GM18861 (cell line): Measurements from ENCODE around the gene C2orf42.
"Not testable (repeated sequence)": the region's sequence is repeated elsewhere in the genome, so short reads cannot be mapped to it uniquely, and the experiment has no call there.

ENCODE experiments used
- ATAC-seq: cut with Tn5 transposase; IDR thresholded peaks from one replicate; pipeline ENCODE4 v1.9.1; 2021; ENCODE audit not compliant: unreplicated experiment

C2orf42 gene

DNA sequence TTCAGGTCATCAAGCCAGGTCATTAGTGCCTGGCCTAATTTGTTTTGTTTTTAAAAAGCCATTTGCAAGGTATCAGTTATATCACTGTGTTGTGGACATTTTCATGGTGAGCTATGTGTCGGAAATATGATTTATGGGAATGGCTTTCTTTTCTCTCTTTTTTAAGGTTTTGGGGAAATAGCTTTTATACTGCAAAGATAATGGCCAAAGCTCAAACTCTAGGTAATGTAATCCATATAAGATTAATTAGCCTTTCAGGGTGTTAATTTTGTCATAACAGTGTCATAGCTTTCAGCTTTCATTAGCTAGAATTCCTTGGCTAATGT, 57.7 kb downstream of the C2orf42 start:
- ATAC-seq, result no peak

GRCh38 chr2:70132244-70133126, 58.3 kb downstream of the C2orf42 start:
- ATAC-seq, result peak; percentile 61

DNA sequence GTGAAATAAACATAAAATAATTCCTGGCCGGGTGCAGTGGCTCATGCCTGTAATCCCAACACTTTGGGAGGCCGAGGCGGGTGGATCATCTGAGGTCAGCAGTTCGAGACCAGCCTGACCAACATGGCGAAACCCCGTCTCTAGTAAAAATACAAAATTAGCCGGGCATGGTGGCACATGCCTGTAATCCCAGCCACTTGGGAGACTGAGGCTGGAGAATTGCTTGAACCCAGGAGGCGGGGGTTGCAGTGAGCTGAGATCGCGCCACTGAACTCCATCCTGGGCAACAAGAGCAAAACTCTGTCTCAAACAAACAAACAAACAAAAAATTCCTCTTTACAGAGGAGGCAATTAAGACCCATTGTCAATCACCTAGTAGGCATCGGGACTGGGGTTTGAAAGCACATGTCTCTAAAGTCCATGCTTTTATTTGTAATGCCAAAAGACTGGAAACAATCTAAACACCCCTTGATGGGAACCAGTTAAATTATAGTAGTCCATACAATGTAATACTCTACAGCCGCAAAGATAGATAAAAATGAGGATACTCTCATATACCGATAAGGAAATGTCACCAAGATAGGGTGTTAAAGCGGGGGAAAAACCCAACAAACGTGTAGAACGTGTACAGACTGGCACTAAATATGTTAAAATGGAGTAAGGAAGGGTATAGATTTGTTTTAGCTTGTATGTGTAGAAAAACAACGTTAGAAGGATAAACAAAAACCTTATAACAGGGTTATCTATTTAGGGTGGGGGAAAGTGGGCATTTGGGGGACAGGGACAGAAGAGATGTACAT, 59.3 kb downstream of the C2orf42 start:
- not testable (repeated sequence) for ATAC-seq

- no peak for ATAC-seq
Measured at GRCh38 chr2:70128005-70128404, 62.8 kb downstream of the C2orf42 start.

DNA sequence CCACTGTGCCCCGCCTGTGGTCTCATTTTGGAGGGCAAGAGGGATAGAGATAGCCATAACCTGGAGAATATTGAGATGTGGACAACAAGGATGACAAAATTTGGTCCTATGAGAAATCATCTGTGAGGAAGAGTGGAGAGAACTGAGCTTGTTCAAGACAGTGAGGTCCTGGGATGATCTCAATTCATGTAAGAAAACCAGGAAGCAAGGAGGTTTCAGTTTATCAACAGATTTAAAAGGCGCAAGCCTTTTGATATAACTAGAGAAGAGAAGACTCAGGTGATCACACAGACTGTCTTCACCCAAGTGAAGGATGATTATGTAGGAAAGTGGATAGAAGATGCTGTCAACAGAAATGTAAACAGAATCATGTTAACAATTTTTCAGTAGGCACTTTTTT, 64.4 kb downstream of the C2orf42 start:
- ATAC-seq, result no peak

DNA sequence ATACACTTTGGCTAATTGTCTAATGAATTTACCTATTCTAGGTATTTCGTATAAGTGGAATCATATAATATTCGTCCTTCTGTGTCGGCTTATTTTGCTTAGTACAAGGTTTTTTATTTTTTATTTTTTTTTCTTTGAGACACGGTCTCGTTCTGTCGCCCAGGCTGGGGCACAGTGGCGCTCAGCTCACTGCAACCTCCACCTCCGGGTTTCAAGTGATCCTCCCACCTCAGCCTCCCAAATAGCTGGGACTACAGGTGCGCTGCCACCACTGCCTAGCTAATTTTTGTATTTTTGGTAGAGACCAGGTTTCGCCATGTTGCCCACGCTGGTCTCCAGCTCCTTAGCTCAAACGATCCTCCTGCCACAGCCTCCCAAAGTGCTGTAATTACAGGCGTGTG, 65.3 kb downstream of the C2orf42 start:
- ATAC-seq, result no peak

DNA sequence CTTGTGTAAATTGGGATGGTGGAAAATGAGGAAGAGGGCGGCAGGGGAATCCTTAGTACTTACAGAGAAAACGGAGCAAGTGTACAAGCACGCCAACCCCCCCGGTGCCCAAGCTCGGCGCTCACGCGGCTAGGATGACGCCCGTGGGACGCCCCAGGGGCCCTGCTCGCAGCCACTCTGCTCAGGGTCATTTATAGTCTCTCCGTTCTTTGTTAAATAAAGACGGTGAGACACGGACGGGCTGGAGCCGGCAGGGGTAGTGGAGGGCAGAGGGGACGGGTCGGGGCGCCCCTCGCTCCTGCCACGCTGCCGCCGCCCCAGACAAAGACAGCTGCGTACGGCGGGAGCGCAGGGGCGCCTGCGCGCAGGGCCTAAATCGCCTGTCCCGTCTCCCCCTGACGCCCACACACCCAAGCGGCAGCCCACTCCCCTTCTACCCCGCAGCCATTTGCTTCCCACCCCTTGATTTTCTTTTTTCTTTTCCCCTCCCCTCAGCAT, 65.8 kb downstream of the C2orf42 start:
- ATAC-seq, result no peak

GRCh38 chr2:70123829-70124116, 67.0 kb downstream of the C2orf42 start:
- no peak for ATAC-seq

DNA sequence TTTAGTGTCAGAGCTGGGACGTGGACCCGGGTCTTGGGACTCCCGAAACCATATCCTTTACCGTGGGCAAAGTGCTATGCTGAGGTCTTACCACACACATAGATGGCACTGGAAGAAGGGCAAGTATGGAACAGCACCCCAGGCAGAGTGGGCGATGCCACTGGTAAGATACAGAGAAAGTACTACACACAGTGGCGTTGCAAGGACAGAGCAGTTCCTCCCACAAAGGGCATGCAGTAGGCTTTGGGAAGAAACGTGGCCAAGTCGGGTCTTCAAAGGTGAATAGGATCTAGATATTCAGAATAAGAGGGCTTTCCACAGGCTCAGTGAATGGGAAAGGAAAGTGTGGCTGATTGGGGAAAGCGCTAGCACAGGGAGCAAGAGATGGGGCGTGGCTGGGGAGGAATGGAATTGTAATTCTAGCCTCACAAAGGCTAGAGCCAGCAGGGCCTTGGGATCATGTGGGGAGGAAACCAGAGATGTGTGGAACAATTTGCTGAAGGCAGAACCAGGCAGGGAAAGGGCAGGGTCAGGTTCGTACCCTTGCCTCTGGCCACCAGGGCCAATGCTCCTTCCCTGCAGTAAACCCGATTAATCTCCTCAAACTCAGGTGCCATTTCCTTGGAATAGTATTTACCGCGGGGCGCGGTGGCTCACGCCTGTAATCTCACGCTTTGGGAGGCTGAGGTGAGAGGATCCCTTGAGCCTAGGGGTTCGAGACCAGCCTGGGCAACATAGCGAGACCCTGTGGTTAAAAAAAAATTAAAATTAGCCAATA, 67.6 kb downstream of the C2orf42 start:
- ATAC-seq, result no peak

DNA sequence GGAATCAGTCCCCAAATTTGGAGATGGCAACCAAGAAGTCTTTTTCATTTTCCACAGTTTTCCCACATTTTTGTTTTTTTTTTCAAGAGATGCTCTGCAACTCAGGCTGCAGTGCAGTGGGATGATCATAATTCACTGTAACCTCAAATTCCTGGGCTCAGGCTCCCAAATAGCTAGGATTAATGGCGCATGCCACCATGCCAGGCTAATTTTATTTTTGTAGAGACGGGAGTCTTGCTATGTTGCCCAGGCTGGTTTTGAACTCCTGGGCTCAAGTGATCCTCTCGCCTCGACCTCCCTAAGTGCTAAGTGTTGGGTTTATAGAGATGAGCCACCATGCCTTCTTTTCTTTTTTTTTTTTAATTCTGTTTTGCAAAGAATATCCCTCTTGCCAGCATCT, 68.3 kb downstream of the C2orf42 start:
- no peak for ATAC-seq

DNA sequence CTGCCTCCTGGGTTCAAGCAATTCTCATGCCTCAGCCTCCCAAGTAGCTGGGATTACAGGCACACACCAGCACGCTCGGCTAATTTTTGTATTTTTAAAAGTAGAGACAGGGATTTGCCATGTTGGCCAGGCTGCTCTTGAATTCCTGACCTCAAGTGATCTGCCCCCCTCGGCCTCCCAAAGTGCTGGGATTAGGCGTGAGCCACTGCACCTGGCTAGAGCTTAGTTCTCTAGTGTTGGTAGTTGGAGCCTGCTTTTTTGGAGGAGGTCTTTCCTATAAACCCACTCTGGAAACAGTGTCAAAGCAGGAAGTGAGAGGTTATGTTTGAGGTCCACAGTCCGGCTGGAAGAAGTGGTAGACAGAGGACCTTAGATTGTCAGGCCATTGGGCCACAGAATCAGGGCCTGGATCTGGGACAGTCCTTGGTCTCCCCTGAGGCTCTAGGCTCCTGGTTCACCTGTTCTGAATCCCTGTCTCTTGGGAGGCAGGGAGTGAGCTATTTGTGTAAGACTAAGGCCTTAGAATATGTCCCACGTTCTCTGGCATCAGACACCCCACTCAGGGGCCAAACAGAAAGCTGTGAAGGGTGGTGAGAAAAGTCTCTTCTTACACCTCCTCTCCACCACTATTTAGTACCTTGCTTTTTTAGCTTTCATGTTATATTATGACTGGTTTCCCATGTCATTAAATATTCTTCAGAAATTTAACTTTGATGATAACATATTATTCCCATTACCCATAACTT, 69.0 kb downstream of the C2orf42 start:
- ATAC-seq, result no peak

DNA sequence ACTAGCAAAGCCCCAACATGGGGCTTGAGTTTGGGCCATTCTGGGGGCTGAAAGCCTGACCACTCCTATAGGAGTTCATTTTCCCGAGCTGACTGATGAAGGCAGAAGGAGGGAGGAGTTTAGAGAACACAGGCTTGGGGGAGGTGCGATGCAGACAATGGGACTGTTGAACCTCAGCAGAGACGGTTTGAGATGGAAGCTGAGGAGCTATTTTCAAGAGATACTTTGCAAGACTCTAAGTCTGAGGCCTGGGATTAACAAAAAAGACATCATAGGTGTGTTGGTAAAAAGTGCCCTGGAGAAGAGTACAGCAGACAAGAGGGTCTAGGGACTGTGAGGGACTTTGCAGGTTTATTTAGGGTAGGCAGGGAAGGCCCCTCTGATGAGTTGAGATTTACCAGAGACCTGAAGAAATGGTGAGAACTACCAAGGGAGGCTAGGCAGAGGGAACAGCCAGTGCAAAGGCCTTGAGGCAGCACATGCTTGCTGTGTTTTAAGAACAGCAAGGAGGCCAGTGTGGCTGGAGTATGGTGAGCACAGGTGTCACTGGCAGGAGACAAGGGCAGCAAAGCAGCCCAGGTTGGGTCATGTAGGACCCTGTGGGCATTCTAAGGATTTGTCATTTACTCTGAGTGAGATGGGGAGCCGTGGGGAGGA, 71.9 kb downstream of the C2orf42 start:
- no peak for ATAC-seq

DNA sequence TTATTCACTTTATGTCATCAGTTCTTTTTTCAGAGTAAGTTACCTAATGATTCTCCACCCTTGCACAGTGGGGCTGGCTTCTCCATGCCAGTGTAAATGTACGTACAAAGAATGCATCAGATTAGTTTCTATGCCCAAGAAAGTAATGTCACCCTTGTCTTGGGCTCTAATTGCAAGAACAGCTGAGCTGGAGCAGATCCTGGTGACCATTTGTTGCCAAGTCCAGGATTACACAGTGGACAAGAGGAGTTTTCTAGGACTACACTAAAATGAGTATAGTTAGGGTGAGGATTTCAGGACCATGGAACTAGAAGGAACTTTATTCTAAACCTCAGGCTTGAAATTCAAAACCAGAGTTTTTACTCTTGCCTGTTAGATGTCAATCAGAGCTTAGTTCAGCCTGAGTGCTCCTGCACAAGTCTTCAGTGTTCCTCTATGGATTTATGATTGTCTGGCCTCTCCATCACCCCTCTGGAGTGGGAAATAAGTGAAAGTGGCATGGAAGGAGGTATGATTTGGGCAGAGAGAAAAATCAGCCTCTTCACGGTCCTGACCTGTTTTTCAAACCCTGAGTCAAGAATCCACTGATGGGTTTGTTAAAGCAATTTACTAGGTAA, 73.8 kb downstream of the C2orf42 start:
- ATAC-seq, result no peak

DNA sequence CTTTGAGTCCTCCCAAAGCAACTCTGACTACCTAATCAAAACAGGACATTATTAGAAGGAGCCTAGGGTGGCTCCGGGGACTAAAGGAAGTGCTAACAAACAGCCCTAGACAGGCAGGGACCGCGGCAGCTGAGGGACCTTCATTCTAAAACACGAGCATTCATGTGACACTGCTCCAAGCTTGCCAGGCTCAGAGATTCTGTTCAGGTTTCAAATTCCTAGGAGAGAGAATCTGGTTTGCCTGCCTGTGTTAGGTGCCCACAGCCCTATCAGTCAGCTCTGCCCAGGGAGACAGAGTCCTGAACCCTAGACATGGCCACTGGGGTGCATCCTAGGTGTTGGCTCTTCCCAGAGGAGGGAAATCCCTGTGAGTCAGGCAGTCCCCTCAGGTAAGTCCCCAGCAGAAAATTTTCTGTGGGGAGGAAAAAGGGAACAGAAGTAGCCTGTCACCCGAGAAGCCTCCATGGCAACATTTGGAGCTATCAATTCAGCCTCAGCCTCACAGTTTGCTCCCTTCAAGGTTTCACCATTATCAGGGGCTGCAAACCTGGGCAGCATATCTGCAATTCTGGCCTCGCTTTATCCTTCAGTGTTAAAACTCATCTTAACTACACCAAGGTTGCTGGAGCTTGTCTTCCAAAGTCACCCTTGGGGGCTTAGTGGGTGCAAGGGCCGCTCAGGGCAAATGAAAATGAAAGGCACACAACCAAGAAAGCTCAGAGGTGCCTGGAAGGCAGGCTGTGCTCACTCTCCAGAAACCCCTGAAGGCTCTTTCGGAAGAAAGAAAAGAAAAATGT, 75.0 kb downstream of the C2orf42 start:
- peak; percentile 55 for ATAC-seq

DNA sequence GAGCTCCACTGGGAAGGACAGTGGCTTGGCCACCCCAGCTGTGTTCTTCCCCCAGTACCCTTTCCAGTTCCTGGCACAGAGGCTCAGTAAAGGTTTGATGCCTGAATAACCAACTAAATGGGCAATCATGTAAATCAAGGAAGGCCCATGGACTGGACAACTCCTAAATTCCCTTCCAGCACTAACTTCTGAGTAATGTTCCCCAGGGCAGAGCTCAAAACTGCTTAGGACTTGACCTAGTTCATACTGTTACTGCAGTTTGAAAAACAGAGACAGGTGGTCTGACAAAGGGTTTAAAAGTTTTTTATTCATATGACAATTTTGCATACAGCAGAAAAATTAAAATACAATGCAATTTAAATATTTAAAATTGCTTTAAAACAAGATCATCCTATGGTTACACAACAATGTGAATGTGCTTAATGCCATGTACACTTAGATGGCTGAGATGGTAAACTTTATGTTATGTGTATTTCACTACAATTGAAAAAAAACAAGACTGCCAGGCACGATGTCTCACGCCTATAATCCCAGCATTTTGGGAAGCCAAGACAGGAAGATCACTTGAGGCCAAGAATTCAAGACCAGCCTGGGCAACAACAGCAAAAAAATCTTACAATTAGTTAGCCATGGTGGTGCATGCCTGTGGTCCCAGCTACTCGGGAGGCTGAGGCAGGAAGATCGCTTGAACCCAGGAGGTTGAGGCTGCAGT, 77.3 kb downstream of the C2orf42 start:
- ATAC-seq, result no peak

DNA sequence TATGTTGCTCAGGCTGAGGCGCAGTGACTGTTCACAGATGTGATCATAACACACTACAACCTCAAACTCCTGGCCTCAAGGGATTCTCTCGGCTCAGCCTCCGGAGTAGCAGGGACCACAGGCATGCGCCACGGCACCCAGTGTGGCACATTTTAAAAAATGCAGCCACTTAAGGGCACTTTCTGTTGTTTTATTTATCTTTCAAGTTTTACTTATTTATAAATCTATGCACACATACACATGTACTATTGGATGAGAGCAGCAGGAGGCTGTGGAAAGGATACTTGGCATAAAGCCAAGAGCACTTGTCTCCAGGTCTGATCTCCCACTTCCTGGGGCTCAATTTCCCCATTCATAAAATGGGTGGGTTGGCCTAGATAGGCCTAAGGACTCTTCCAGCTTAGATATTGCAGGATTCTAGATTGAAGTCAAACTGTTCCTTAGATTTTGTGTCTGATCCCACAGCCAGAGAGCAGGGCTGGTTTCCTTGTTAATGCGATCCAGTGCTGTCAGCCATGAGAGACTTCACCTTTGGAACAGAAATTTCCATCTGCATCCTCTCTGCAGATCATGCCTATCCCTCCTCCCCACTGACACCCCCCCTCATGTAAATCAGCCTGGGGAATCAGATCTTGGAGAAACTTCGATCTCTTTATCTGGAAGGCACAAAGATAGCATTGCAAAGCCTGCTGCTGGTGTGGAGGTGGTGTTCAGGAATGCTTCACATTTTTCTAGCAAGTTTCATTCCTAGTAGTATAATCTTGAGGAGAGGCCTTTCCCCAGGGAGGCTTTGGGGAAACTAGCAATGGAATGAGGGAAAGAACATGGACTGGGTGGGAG, 78.8 kb downstream of the C2orf42 start:
- ATAC-seq, result no peak

DNA sequence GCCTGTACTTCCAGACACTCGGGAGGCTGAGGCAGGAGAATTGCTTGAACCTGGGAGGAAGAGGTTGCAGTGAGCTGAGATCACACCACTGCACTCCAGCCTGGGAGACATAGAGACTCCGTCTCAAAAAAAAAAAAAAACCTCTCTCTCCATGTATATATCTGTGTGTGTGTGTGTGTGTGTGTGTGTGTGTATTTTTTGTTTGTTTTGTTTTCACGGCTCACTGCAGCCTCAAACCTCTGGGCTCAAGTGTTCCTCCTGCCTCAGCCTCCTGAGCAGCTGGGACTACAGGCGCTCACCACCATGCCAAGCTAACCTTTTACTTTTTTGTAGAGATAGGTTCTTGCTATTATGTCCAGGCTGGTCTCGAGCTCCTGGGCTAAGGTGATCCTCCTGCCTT, 80.4 kb downstream of the C2orf42 start:
- not testable (repeated sequence) for ATAC-seq

- not testable (repeated sequence) for ATAC-seq
Measured at GRCh38 chr2:70106138-70106537, 84.7 kb downstream of the C2orf42 start.
